Activated CD4-positive, alpha-beta memory T cell treated with anti-CD3 and anti-CD28 coated beads for 36 hours (primary cell): ENCODE measurements around the gene TWF2. TPM values are rescaled to one million over a fixed set of nuclear protein-coding genes. Genes with fewer than 3 reads are reported as not detected.
A peak's percentile ranks its signal among the peaks of the same experiment; 100 is the strongest.

Source experiments
- CTCF ChIA-PET: fragments of 350-600 bp; sonication (Branson Sonifier 250); formaldehyde crosslinking; loops from one replicate; lab custom pipeline; 2021; ENCODE audit warnings: antibody characterized with exemption, inconsistent platforms; lab: Charles Lee
- POLR2A ChIA-PET: fragments of 350-600 bp; sonication (Branson Sonifier 250); formaldehyde crosslinking; loops from one replicate; lab custom pipeline; 2021; ENCODE audit warnings: antibody characterized with exemption; lab: Charles Lee
- DNase-seq: peaks from one replicate; pipeline ENCODE4 v3.0.0-alpha.2; 2020
- H3K27ac Mint-ChIP-seq: one replicate; pipeline ENCODE4 v1.8.0; 2021; ENCODE audit warnings: mixed read lengths
- H3K27me3 Mint-ChIP-seq: one replicate; pipeline ENCODE4 v1.8.0; 2021; ENCODE audit warnings: mixed read lengths
- H3K36me3 Mint-ChIP-seq: one replicate; pipeline ENCODE4 v1.8.0; 2021; ENCODE audit warnings: mixed read lengths
- H3K4me1 Mint-ChIP-seq: one replicate; pipeline ENCODE4 v1.8.0; 2021; ENCODE audit warnings: low read depth, mixed read lengths
- H3K4me3 Mint-ChIP-seq: one replicate; pipeline ENCODE4 v1.8.0; 2021; ENCODE audit warnings: mild to moderate bottlenecking, mixed read lengths
- H3K9me3 Mint-ChIP-seq: one replicate; pipeline ENCODE4 v1.8.0; 2021; ENCODE audit warnings: mixed read lengths
- intact Hi-C: fragments of 100-400 bp; cut with micrococcal nuclease; formaldehyde crosslinking; loops from one replicate; pipeline ENCODE4 v1.15.1; 2023
- total RNA-seq, 2 experiments: library from RNA; stranded (reverse); gene quantifications; one replicate each; pipeline ENCODE4 v1.2.3, GENCODE V29; 2021

Gene TWF2
- total RNA-seq, 2 experiments from 2014 or later, result 114 to 118 TPM

DNA sequence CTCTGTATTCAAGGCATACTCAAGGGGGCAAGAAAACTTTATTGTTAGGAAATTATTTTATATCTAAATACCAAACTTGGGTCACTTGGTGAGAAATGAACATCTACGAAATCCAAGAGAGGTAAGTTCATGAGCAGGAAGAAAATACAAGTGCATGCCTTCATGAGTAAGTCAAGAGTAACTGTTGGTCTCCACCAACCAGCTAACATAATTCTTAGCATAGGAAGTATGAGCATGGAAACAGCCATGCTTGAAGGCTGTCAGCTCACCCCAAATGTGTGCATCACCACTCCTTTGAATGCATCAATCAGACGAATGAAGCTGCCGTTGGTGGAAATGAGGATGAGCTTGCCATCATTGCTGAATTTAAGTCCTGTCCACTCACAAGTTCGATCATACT is 20.5 kb upstream of the TWF2 start:
- intact Hi-C loops, result loop anchor here (1.0 kb wide), 1 partner anchor 9 kb away; no protein-coding TSS in a partner anchor
- Mint-ChIP-seq H3K4me3 (no peak overlapping the region), H3K4me1 (peaks cover 90% of the 10 kb centered on the region), H3K9me3 (no peaks in the 10 kb centered on the region), H3K27ac (peak overlapping the region; percentile 97), H3K36me3 (peaks cover 92% of the 10 kb centered on the region), H3K27me3 (no peaks in the 10 kb centered on the region)
- ChIA-PET CTCF (interaction anchor here (0.8 to 4.2 kb wide), 6 partner anchors 9 to 80 kb away, joined by 3 to 21 read pairs (median 6); no protein-coding TSS in a partner anchor), POLR2A (interaction anchor here (0.6 to 1.0 kb wide), 3 partner anchors 13 to 28 kb away, joined by 3 to 4 read pairs (median 3); no protein-coding TSS in a partner anchor)
- DNase-seq, result no peak

DNA sequence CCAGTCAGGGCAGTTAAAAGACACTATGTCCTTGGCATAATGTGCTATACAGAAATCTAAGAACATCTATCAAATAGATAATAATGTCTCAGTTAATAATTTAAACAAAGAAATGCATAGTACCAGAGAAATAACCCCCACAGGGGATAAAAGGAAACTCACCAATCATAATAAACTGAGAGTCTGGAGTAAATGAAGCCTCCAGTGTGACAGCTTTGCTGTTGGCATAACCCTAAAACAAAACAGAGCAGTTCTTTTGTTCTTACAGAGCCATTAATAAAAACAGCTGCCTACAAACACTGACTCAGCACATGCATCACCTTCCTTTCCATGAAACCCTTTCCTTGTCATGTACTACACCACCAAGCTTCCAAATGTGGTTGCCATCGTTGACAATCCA is 20.1 kb upstream of the TWF2 start:
- no peak overlapping the region for H3K4me3 Mint-ChIP-seq
- H3K27ac Mint-ChIP-seq, result peak overlapping the region; percentile 97
- POLR2A ChIA-PET, result interaction anchor here (0.6 to 1.6 kb wide), 3 partner anchors 13 to 28 kb away, joined by 3 to 4 read pairs (median 3); partner anchors contain the start of gene PPM1M
- no peak for DNase-seq
- CTCF ChIA-PET, result interaction anchor here (0.8 to 4.2 kb wide), 5 partner anchors 12 to 39 kb away, joined by 3 to 21 read pairs (median 5); no protein-coding TSS in a partner anchor
- peaks cover 91% of the 10 kb centered on the region for H3K36me3 Mint-ChIP-seq
- peaks cover 90% of the 10 kb centered on the region for H3K4me1 Mint-ChIP-seq
- no peaks in the 10 kb centered on the region for H3K9me3 Mint-ChIP-seq
- intact Hi-C loops, result loop anchor here (1.0 kb wide), 1 partner anchor 9 kb away; no protein-coding TSS in a partner anchor
- H3K27me3 Mint-ChIP-seq, result no peaks in the 10 kb centered on the region

DNA sequence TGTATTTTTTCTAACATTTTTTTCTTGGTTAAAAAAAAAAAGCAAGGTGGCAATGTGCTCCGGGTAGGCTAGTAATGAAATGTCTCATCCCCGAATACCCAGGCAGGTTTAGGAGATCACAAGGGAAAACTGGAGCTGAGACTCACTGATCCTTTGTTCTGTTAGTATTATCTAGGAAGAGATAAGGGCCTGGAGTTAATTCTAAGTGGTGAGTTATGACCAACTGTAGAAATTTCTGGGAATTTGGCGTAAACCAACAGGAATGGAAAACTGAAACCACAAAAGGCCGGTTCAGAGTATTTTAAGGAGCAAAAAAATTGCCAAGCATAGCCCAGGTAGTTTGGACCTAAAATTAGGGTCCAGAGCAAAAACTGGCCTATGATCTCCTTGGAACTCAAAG is 19.0 kb upstream of the TWF2 start:
- intact Hi-C loops, result no loop called here
- ChIA-PET CTCF (interaction anchor here (1.4 to 4.2 kb wide), 2 partner anchors 13 to 26 kb away, joined by 5 to 21 read pairs; no protein-coding TSS in a partner anchor), POLR2A (interaction anchor here (0.7 to 1.6 kb wide), 3 partner anchors 9 to 24 kb away, joined by 3 to 6 read pairs (median 4); partner anchors contain the start of gene PPM1M)
- DNase-seq, result no peak
- no peak overlapping the region for H3K4me3 Mint-ChIP-seq
- H3K27ac Mint-ChIP-seq, result peak overlapping the region; percentile 97
- peaks cover 91% of the 10 kb centered on the region for H3K4me1 Mint-ChIP-seq
- H3K27me3 Mint-ChIP-seq, result no peaks in the 10 kb centered on the region
- peaks cover 87% of the 10 kb centered on the region for H3K36me3 Mint-ChIP-seq
- H3K9me3 Mint-ChIP-seq, result no peaks in the 10 kb centered on the region

DNA sequence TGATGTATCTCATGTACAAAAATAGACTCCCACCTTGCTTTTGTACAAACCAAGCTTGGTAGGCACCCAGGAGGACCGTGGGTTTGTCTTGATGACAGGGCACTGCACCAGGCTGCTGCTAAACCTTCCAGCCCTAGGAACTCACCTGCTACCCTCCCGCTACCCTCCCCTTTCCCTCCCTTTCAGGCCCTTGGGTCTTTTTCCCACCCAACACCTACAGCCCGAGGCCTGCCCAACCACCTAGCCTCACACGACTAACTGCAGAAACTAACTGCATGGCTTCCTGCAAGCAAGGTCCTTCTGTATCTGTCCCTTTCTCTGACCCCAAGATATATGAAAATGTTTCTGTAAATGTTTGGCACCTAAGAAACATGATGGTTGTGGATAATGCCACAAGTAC is 17.7 kb upstream of the TWF2 start:
- ChIA-PET POLR2A (interaction anchor here (0.8 to 1.8 kb wide), 3 partner anchors 8 to 16 kb away, joined by 3 to 6 read pairs (median 5); no protein-coding TSS in a partner anchor), CTCF (interaction anchor here (1.1 kb wide), 1 partner anchor 190 kb away, joined by 4 read pairs; no protein-coding TSS in a partner anchor)
- Mint-ChIP-seq H3K27ac (peak overlapping the region; percentile 97), H3K36me3 (peaks cover 83% of the 10 kb centered on the region), H3K9me3 (no peaks in the 10 kb centered on the region), H3K4me3 (no peak overlapping the region), H3K4me1 (peaks cover 91% of the 10 kb centered on the region), H3K27me3 (no peaks in the 10 kb centered on the region)
- DNase-seq, result no peak
- intact Hi-C loops, result no loop called here

DNA sequence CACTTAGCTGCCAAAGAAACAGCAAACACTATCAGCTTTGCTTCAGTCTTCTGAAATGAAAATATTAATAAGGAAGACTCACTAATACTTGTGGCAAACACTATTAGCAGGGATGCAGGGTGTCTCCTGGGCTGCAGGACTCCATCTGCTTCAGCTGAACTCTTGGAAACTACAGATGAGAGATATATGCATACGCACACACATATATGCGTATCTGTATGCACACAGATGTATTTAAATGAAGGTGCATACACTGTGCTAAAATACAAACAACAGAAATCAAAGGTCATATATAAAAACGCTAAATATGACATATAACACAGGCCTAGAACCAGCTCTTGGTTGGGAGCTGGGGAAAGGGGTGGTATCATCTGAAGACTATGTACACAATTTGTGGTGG is 17.2 kb upstream of the TWF2 start:
- peak overlapping the region; percentile 97 for H3K27ac Mint-ChIP-seq
- peaks cover 87% of the 10 kb centered on the region for H3K4me1 Mint-ChIP-seq
- peaks cover 82% of the 10 kb centered on the region for H3K36me3 Mint-ChIP-seq
- intact Hi-C loops, result no loop called here
- H3K4me3 Mint-ChIP-seq, result no peak overlapping the region
- POLR2A ChIA-PET, result interaction anchor here (0.8 to 1.8 kb wide), 2 partner anchors 14 to 16 kb away, joined by 3 to 6 read pairs; no protein-coding TSS in a partner anchor
- no peaks in the 10 kb centered on the region for H3K9me3 Mint-ChIP-seq
- no peaks in the 10 kb centered on the region for H3K27me3 Mint-ChIP-seq
- CTCF ChIA-PET, result interaction anchor here (0.6 to 1.1 kb wide), 2 partner anchors 21 to 190 kb away, joined by 4 read pairs; no protein-coding TSS in a partner anchor
- no peak for DNase-seq

DNA sequence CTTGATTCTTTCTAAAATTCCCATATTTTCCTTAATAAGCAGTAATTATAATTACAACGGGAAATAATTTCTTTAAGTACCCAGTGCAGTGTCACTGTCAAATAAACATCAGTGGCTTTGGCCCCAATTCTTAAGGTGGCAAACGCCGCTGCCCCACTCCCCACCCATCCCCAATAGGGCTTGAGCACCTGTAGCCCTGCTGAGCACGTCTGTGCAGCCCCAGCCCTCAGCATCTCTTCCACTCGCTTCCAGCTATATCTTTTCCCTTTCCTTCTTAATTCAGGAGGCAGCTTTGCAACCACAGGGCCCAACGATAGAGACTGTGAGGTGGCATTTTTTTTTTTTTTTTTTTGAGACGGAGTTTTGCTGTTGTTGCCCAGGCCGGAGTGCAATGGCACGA is 15.7 kb upstream of the TWF2 start:
- POLR2A ChIA-PET, result interaction anchor here (1.6 to 5.1 kb wide), 4 partner anchors 13 to 38 kb away, joined by 3 to 87 read pairs (median 44); partner anchors contain the start of genes PPM1M, TWF2 and WDR82
- DNase-seq, result no peak
- Mint-ChIP-seq H3K4me1 (peaks cover 88% of the 10 kb centered on the region), H3K27ac (peak overlapping the region; percentile 97), H3K36me3 (peaks cover 76% of the 10 kb centered on the region), H3K4me3 (no peak overlapping the region), H3K9me3 (no peaks in the 10 kb centered on the region), H3K27me3 (no peaks in the 10 kb centered on the region)
- intact Hi-C loops, result no loop called here
- CTCF ChIA-PET, result interaction anchor here (0.8 to 3.5 kb wide), 5 partner anchors 12 to 35 kb away, joined by 3 to 27 read pairs (median 5); partner anchors contain the start of gene WDR82

DNA sequence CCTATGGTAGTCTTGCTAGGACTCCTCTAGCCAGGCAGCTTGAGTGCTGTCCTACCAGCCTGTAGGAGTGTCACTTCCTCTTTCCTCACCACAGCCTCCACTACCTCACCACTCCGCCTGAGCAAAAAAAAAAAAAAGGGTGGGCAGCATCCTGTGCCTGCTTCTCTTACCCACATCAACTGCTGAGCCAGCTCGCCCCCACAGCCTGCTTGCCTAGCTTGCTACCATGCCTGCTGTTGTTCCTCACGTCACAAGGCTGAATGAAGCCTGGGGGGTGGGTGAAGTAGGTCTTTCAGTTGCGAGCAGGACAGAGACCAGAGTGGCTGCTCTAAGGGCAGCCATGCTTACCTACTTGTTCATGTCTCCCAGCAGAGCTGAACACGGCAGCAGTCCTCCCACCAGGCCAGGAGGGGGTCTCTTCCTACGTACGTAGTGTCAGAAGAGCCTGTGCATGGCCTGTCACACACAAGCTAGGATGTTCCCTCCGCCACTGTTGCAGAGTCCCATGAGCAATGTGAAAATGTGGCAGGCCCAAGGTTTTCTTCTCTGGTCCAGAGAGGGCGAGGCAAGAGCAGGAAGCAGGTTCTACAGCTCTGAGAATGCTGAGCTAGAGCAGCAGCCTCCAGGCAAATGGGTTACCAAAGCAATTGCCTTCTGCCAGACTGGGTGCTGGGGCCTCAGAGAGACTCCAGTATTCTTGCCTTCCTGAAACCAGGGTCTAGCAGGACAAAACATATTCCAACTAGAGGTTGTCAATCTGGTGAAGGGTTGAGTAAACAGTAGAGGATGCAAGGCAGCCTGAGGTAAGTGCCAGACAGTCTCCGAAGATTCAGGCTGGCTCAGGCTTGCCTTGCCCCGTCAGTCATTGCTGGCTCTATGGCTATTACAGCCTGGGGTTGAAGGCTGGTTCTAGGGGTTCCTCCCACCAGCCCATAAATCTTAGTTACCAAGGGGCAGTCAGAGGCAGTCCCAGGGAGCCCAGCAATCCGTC is 14.7 kb upstream of the TWF2 start:
- CTCF ChIA-PET, result interaction anchor here (0.7 to 3.5 kb wide), 17 partner anchors 9 to 453 kb away, joined by 3 to 27 read pairs (median 5); partner anchors contain the start of genes TWF2 and WDR82
- no peaks in the 10 kb centered on the region for H3K9me3 Mint-ChIP-seq
- H3K36me3 Mint-ChIP-seq, result peaks cover 73% of the 10 kb centered on the region
- H3K27me3 Mint-ChIP-seq, result no peaks in the 10 kb centered on the region
- peak overlapping the region; percentile 71 for H3K4me3 Mint-ChIP-seq
- intact Hi-C loops, result loop anchor here (1.0 kb wide), 3 partner anchors 12 to 25 kb away; partner anchors contain the start of gene WDR82
- DNase-seq, result peak; percentile 93
- POLR2A ChIA-PET, result interaction anchor here (1.4 to 5.1 kb wide), 10 partner anchors 10 to 37 kb away, joined by 3 to 87 read pairs (median 6); partner anchors contain the start of genes PPM1M, TWF2 and WDR82
- peak overlapping the region; percentile 97 for H3K27ac Mint-ChIP-seq
- peaks cover 88% of the 10 kb centered on the region for H3K4me1 Mint-ChIP-seq

DNA sequence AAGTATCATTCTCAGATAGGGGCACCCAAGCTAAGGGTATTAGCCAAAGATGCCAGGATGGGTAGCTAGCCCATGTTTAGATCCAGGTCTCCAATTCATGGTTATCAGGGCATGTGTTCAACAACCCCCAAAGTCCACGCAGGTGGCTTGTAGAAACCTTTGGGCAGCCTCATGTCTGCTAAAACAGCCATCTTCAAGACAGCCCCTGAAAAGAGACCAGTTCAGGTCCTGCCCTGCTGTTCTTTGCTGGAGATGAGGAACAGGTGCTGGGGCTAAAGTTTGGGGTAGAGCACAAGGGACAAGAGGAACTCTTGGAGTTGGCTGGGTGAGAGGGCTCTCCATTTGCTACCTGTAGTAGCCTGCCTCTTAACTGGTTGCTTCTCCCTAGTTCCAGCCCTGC is 11.2 kb upstream of the TWF2 start:
- ChIA-PET POLR2A (interaction anchor here (0.7 to 5.1 kb wide), 4 partner anchors 9 to 26 kb away, joined by 3 to 87 read pairs (median 6); partner anchors contain the start of genes PPM1M and TWF2), CTCF (interaction anchor here (1.1 to 4.9 kb wide), 4 partner anchors 18 to 89 kb away, joined by 4 to 23 read pairs (median 5); no protein-coding TSS in a partner anchor)
- peak overlapping the region; percentile 94 for H3K27ac Mint-ChIP-seq
- peaks cover 75% of the 10 kb centered on the region for H3K4me1 Mint-ChIP-seq
- no peaks in the 10 kb centered on the region for H3K27me3 Mint-ChIP-seq
- no peak for DNase-seq
- peaks cover 65% of the 10 kb centered on the region for H3K36me3 Mint-ChIP-seq
- no peaks in the 10 kb centered on the region for H3K9me3 Mint-ChIP-seq
- no peak overlapping the region for H3K4me3 Mint-ChIP-seq
- intact Hi-C loops, result no loop called here

DNA sequence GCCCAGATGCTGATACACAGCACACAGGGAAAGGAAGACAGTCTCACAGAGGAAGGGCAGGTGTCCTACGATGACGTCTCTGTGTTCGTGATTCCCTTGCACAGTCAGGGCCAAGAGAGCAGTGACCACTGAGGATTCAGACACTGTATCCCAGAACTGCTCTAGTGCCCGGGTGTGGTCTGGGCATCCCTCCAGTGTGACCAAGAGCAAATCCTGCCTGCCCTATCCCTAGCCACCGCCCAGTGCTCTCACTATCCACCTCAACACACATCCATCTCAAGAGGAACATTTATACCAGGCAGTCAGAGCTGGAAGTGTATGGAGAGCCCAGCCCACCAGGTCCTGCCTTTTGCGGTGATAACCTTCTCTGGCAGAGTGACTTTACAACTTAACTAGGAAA is 10.7 kb upstream of the TWF2 start:
- Mint-ChIP-seq H3K9me3 (no peaks in the 10 kb centered on the region), H3K27ac (peak overlapping the region; percentile 94), H3K27me3 (no peaks in the 10 kb centered on the region), H3K4me1 (peaks cover 77% of the 10 kb centered on the region), H3K4me3 (peak overlapping the region; percentile 18), H3K36me3 (peaks cover 62% of the 10 kb centered on the region)
- ChIA-PET POLR2A (interaction anchor here (1.0 to 5.1 kb wide), 4 partner anchors 8 to 27 kb away, joined by 3 to 87 read pairs (median 6); partner anchors contain the start of genes PPM1M and TWF2), CTCF (interaction anchor here (1.0 to 4.9 kb wide), 4 partner anchors 11 to 29 kb away, joined by 3 to 23 read pairs (median 5); partner anchors contain the start of gene TWF2)
- DNase-seq, result no peak
- intact Hi-C loops, result no loop called here

DNA sequence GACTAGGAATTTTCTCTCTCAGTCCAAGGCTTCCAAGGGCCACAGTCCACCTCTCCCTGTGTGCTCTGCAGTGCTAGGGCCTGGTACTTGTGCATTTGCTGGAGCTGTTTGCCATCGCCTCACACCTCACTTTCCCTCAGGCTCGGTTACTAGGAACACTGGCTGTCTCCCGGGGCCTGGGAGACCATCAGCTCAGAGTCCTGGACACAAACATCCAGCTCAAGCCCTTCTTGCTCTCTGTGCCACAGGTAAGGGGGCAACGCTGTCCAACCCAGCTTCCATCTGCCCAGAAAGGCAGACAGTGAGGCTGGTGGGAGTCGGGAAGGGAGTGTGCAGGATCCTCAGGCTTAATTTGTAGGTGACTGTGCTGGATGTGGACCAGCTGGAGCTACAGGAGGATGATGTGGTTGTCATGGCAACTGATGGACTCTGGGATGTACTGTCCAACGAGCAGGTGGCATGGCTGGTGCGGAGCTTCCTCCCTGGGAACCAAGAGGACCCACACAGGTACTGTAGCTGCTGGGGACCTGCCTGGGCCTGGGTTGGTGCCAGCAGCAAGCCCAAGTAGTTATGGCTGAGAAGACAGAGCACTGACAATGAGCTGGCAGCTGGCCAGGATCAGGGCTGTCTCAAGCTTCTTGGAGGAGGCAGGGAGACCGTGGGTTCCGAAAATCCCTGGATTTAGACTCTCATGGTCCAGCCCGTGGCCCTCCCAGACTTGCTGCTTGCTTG is 10.0 kb upstream of the TWF2 start:
- intact Hi-C loops, result no loop called here
- peak; percentile 40 for DNase-seq
- Mint-ChIP-seq H3K4me3 (peak overlapping the region; percentile 95), H3K36me3 (peaks cover 59% of the 10 kb centered on the region), H3K4me1 (peaks cover 77% of the 10 kb centered on the region), H3K27ac (peak overlapping the region; percentile 94), H3K9me3 (no peaks in the 10 kb centered on the region), H3K27me3 (no peaks in the 10 kb centered on the region)
- POLR2A ChIA-PET, result interaction anchor here (0.8 to 2.4 kb wide), 7 partner anchors 8 to 234 kb away, joined by 3 to 7 read pairs (median 6); partner anchors contain the start of gene WDR82
- CTCF ChIA-PET, result interaction anchor here (0.9 to 4.9 kb wide), 6 partner anchors 10 to 90 kb away, joined by 3 to 23 read pairs (median 4); partner anchors contain the start of gene TWF2
